MM.1S (cell line): ENCODE data around the gene SPINDOC.

Experiments
- CTCF ChIP-seq: fragments of 300-600 bp; sonication (generic); IDR thresholded peaks from 2 replicates; pipeline ENCODE4 v1.5.1; 2016; ENCODE audit warnings: antibody characterized with exemption, low read length, mixed read lengths
- EZH2 ChIP-seq: fragments of 300-600 bp; sonication (generic); optimal IDR thresholded peaks from 2 replicates; pipeline ENCODE3; 2017; ENCODE audit warnings: low read depth, mild to moderate bottlenecking, antibody characterized with exemption, low read length, mixed read lengths

GRCh38 chr11:63816732-63817131 lies 3.5 kb downstream of the SPINDOC start:
- TF ChIP-seq CTCF, result no peak
- no peak for TF ChIP-seq EZH2
